CD4-positive, alpha-beta T cell treated with Interleukin-15 for 4 hours (primary cell): ENCODE data around the gene FAM149A.

ENCODE experiments used
- DNase-seq: peaks from one replicate; pipeline ENCODE4 v3.0.0-alpha.2; 2020; ENCODE audit warnings: low spot score

Gene FAM149A

DNA sequence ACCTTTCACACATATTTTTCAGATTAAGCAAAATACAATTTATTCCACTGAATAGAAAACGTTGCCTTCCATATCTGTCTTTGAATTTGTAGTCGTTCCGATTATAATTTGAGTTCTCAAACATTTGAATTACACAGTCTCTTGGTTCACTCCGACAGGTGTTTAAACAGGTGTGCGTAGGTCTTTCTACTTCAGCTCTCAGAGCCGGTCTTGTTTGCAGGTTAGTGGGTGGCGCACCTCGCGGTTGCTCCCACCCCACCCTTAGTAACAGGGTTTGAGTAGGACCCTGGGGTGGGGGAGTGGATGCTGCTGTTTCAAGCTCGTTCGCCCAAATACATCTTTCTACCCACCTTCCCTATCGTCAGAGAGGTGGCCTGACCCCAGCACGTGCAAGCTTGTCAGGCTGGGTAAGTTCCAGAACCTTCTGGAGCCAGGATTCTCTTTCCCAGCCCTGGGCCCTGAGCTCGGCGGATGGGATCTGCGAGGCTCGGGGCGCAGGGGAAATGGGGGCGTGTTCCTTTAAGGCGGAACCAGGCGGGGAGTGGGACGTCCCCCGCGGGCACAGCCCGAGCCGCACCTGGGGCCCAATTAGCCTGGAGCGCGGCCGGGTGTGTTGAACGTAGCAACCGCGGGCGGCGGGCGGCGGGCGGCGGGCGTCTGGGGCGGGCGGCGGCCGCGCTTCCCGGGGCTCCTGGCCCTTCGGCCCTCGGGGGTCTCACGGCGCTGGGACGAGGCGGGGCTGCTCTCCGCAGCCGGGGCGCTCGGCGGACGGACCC, at the start of gene FAM149A:
FAM149A (plus strand) TSS at position 591 of the 776 bp plus-strand sequence.
- peak; percentile 18 for DNase-seq

- no peak for DNase-seq
Observed at GRCh38 chr4:186058253-186058979, 46.1 kb upstream of the FAM149A start.

- no peak for DNase-seq
Observed at GRCh38 chr4:186058980-186059316, 45.6 kb upstream of the FAM149A start.

DNA sequence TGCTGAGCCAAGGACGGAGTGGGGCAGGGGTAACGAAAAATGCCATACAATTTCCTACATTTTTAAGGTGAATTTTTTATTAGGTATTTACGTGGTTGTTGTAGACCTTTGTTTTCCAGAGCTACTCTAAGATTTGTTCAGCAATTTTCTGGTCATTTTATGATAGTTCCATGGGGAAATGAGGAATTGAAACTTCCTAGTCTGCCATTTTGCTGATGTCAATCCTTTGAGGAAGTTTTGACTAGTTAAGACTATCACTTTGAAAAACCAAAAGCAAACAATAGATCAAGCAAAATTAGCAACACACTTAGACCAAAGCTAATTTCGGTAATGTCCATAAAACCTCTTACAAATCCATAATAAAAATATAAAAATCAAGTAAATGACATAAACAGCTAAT, 42.6 kb upstream of the FAM149A start:
- no peak for DNase-seq

- peak; percentile 31 for DNase-seq
Observed at GRCh38 chr4:186067757-186068385, 36.6 kb upstream of the FAM149A start.

- peak; percentile 16 for DNase-seq
Observed at GRCh38 chr4:186068581-186069348, 35.7 kb upstream of the FAM149A start, which contains the start of gene TLR3. TSS of gene TLR3 (plus strand) at chr4:186069156. CDS start at chr4:186076620, 7,464 bp downstream.

DNA sequence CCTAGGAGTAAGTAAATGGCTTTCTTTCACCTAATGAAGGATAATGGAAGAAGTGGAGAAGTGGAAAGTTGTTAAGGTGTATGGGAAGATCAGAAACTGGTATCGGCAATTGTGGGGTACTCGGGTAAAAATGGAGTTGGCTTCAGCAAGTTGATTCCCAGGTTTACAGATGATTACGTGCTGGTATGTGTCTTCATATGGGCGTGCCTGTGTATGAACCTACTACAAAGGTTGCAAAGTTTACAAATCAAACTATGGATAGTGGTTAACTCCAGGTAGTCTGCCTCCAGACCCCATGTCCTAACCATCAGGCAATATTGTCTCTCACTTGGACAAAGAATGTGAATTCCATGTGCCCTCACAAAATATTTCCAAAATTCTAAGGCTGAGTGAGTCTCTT, 34.8 kb upstream of the FAM149A start:
- no peak for DNase-seq

DNA sequence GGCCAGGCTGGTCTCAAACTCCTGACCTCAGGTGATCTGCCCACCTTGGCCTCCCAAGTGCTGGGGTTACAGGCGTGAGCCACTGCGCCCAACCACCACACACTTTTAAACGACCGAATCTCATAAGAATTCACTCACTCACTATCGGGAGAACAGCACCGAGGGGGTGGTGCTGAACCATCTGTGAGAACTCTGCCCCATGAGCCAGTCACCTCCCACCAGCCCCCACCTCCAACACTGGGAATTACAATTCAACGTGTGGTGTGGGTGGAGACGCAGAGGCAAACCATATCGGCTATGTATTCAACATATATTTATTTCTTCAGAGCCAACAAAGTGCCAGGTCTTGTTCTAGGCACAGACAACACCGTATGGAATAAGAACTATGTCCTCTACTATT, 32.0 kb upstream of the FAM149A start:
- no peak for DNase-seq

GRCh38 chr4:186074189-186074588, 30.3 kb upstream of the FAM149A start:
- no peak for DNase-seq

DNA sequence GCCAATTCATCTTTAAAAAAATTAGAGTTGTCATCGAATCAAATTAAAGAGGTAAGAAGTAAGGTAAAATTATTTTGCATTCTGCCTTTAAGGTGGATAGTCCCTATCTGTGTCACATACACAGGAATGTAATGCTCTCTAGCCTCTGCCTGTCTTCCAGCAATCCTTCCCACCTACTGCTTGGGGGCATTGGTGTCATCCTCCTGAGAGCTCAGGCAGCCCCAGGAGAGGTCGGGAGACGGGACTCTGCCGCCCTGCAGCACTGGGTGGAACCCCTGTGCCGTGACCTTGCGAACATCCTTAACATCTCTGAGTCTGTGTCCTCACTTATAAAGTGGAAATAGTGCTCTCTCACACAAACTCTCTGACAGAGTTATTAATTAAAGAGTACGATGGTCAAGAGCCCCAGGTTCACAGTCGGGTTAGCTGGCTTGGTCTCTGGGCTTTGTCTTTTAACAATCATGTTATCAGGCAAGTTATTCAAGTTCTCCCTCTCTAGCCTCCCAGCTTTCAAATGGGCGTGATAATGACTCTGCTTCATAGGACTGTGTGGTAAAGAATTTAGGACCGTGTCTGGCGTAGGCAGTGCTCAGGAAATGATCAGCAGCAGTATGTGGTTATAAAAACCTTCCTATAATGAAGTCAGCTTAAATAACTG, 25.4 kb upstream of the FAM149A start:
- no peak for DNase-seq

DNA sequence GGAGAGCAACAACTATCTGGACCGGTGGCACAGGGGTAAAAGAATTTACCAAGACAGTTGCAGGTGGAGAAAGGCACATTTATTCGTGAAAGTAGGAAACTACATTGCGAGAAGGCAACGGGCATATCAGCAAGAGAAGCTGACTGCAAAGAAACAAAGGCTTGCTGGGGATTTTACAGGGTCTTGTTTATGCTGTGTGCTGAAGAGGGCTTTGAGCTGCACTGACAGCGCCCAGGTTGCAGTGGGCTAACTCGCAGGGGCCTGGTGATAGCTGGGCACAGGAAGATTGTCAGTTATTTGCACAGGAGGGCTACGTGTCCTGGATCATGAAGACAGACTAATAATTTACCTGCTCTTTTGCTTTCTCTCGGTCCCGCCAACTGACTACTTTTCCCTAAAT, 24.8 kb upstream of the FAM149A start:
- DNase-seq: no peak

GRCh38 chr4:186081202-186081807, 23.2 kb upstream of the FAM149A start:
- DNase-seq: no peak

GRCh38 chr4:186082221-186082620, 22.3 kb upstream of the FAM149A start:
- no peak for DNase-seq

DNA sequence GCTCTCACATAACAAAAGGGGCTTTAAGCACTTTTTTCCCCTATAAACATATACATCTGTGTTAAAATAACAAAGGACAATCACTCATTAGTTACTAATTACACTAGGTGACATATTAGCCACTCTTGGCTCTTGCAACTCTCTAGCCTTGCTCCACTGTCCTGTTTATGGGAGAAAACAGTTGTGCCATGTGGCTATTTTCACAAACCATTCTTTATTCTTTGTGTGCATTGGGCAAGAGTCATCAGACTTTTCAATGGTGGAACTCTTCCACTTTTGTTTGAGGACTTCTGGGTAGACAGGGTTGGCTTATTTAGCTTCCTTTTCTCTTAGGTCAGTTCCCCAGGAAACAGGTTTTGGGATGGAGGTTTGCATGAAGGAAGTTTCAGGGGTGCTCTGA, 16.0 kb upstream of the FAM149A start:
- DNase-seq: no peak

DNA sequence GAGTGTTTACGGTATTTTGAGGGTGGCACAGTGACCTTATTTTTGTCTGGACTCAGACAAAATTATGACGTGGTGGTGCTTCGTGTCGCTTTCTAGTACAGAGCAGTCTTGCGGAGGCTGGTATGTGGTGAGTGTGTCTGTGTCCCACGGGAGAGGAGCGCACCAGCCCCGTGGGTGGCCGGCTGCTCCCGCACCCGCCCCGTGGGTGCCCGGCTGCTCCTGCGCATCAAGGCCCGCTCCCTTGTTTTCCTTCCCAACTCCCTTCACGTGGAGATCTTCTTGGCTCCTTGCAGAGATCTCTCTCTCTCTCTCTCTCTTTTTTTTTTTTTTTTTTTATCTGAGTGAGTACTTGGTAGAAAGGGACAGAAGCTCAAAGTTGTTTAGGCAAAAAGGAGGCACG, 12.2 kb upstream of the FAM149A start:
- DNase-seq: no peak

- DNase-seq: no peak
Observed at GRCh38 chr4:186095406-186095805, 9.1 kb upstream of the FAM149A start.

GRCh38 chr4:186096681-186097165, 7.8 kb upstream of the FAM149A start:
- DNase-seq: no peak

DNA sequence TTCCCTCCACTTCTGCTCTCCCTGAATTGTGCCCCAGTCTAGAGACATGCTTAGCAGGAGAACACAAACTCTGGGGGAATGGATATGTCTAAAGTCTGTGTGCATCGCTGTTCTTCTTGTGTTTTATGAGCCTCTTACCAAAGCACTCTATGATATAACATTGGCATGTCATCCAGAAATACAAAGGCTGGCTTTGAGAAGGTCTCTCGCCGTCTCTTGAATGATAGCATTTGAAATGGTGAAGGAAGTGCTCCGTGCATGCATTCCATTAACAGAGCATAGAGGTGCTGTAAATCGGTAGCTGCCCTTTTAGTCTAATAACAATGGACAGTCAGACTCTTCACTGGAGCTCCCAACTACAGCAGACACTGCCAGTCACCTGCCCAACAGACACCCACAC, 7.1 kb upstream of the FAM149A start:
- DNase-seq: no peak

GRCh38 chr4:186102931-186103330, 1.6 kb upstream of the FAM149A start:
- DNase-seq: no peak

DNA sequence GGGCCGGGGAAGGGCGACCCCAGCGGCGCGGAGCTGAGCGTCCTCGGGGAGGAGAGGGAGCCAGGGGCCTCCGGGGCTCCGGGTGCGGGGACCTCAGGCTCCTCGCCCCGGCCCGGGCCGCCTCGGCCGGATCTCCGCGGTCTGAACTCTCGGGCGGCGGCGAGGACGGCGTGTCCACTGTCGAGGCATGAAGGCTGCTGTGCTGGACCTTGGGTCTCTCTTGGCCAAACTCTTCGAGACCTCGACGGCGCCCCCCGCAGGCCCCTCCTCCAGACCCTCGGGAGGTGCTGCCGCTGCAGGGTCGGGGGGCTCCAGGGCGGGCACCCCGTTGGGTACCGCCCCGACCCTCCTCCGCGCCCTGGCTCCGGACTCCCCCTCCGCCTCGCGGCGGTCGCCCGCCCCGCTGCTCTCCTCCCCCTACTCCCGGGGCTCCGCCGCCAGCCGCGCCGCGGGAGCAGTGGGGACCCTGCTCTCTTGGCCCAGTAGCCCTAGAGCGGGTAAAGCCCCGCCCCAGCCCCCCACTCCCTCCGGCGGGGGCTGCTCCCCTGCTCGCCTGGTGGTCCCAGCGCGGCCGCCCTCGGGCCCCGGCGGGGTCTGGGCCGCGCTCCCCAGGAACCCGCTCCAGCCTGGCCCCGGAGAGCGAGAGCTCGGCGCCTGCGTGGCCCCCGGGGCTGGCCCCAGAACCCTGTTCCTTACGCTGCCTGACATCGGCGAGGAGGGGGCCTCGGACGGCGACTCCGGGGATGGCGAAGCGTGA, 564 bp downstream of the FAM149A start:
- DNase-seq: no peak
